GM18526 (cell line): ENCODE results near the gene TMEM171.

Source experiments
- POLR2A ChIP-seq: IDR thresholded peaks from 3 replicates; pipeline ENCODE4 v1.6.1; 2011; ENCODE audit not compliant: insufficient read length; ENCODE audit errors: extremely low read depth

The TMEM171 gene

GRCh38 chr5:73120222-73121118 lies at the start of gene TMEM171:
Gene TMEM171 (plus strand): TSS chr5:73120575. CDS start chr5:73123374, 2,799 bp downstream.
- no peak for TF ChIP-seq POLR2A

GRCh38 chr5:73081093-73081492 lies 39.3 kb upstream of the TMEM171 start:
- no peak for TF ChIP-seq POLR2A

- TF ChIP-seq POLR2A, result no peak
Observed at GRCh38 chr5:73088026-73088425, 32.3 kb upstream of the TMEM171 start.

- TF ChIP-seq POLR2A, result no peak
Observed at GRCh38 chr5:73093943-73094342, 26.4 kb upstream of the TMEM171 start.

GRCh38 chr5:73094415-73094814 lies 26.0 kb upstream of the TMEM171 start:
- no peak for TF ChIP-seq POLR2A

- no peak for TF ChIP-seq POLR2A
Observed at GRCh38 chr5:73095564-73096238, 24.7 kb upstream of the TMEM171 start.

GRCh38 chr5:73096239-73096575 lies 24.2 kb upstream of the TMEM171 start:
- TF ChIP-seq POLR2A, result no peak

- TF ChIP-seq POLR2A, result no peak
Observed at GRCh38 chr5:73097740-73098139, 22.6 kb upstream of the TMEM171 start.

GRCh38 chr5:73100109-73100508 lies 20.3 kb upstream of the TMEM171 start:
- TF ChIP-seq POLR2A, result no peak

- TF ChIP-seq POLR2A, result no peak
Observed at GRCh38 chr5:73103870-73104299, 16.5 kb upstream of the TMEM171 start.

- no peak for TF ChIP-seq POLR2A
Observed at GRCh38 chr5:73104326-73104725, 16.0 kb upstream of the TMEM171 start.

GRCh38 chr5:73106335-73106734 lies 14.0 kb upstream of the TMEM171 start:
- no peak for TF ChIP-seq POLR2A

GRCh38 chr5:73110190-73110589 lies 10.2 kb upstream of the TMEM171 start:
- no peak for TF ChIP-seq POLR2A

- TF ChIP-seq POLR2A, result no peak
Observed at GRCh38 chr5:73111536-73111935, 8.8 kb upstream of the TMEM171 start.

GRCh38 chr5:73112359-73112758 lies 8.0 kb upstream of the TMEM171 start:
- no peak for TF ChIP-seq POLR2A

GRCh38 chr5:73114044-73114688 lies 6.2 kb upstream of the TMEM171 start:
- TF ChIP-seq POLR2A, result no peak
